GM18517 (cell line): ENCODE data around the gene IRAK1.
"Not testable (repeated sequence)": the region's sequence is repeated elsewhere in the genome, so short reads cannot be mapped to it uniquely, and the experiment has no call there.

Source experiments
- ATAC-seq: cut with Tn5 transposase; IDR thresholded peaks from one replicate; pipeline ENCODE4 v1.9.1; 2021; ENCODE audit warnings: mild to moderate bottlenecking, moderate library complexity; ENCODE audit not compliant: unreplicated experiment

IRAK1 gene

GRCh38 chrX:153999359-154000037 lies 20.2 kb downstream of the IRAK1 start:
- ATAC-seq: no peak

GRCh38 chrX:153995504-153995903 lies 24.2 kb downstream of the IRAK1 start:
- no peak for ATAC-seq

GRCh38 chrX:153994398-153994797 lies 25.3 kb downstream of the IRAK1 start:
- ATAC-seq: not testable (repeated sequence)

GRCh38 chrX:153993978-153994377 lies 25.7 kb downstream of the IRAK1 start:
- ATAC-seq: no peak

- no peak for ATAC-seq
Observed at GRCh38 chrX:153993079-153993478, 26.6 kb downstream of the IRAK1 start.

- no peak for ATAC-seq
Observed at GRCh38 chrX:153992180-153992579, 27.5 kb downstream of the IRAK1 start.

GRCh38 chrX:153991013-153991580 lies 28.6 kb downstream of the IRAK1 start:
- ATAC-seq: no peak

GRCh38 chrX:153989973-153990655 lies 29.6 kb downstream of the IRAK1 start:
- ATAC-seq: no peak

GRCh38 chrX:153988493-153988892 lies 31.2 kb downstream of the IRAK1 start:
- no peak for ATAC-seq

- no peak for ATAC-seq
Observed at GRCh38 chrX:153984351-153985178, 35.1 kb downstream of the IRAK1 start.

GRCh38 chrX:153983321-153983801 lies 36.3 kb downstream of the IRAK1 start:
- ATAC-seq: no peak

GRCh38 chrX:153981771-153982533 lies 37.8 kb downstream of the IRAK1 start:
- no peak for ATAC-seq

- ATAC-seq: no peak
Observed at GRCh38 chrX:153981231-153981630, 38.5 kb downstream of the IRAK1 start.

- not testable (repeated sequence) for ATAC-seq
Observed at GRCh38 chrX:153980394-153980793, 39.3 kb downstream of the IRAK1 start.

GRCh38 chrX:153974726-153975286 lies 44.9 kb downstream of the IRAK1 start:
- no peak for ATAC-seq

- no peak for ATAC-seq
Observed at GRCh38 chrX:153974003-153974725, 45.5 kb downstream of the IRAK1 start.

- ATAC-seq: no peak
Observed at GRCh38 chrX:153973127-153974002, 46.3 kb downstream of the IRAK1 start.

- ATAC-seq: peak; percentile 47
Observed at GRCh38 chrX:153972368-153973126, 47.2 kb downstream of the IRAK1 start, which contains the start of gene TMEM187. Gene TMEM187, plus strand, starts transcription at chrX:153972754. Its CDS starts 9,309 bp downstream, at chrX:153982063.
